Measurements from ENCODE around the gene YKT6. TPM values are rescaled to one million over a fixed set of nuclear protein-coding genes. Genes with fewer than 3 reads are reported as not detected.

The YKT6 gene
- total and polyA plus RNA-seq, 4 donors, result 28.4 to 82.1 (median 55.9) TPM

DNA sequence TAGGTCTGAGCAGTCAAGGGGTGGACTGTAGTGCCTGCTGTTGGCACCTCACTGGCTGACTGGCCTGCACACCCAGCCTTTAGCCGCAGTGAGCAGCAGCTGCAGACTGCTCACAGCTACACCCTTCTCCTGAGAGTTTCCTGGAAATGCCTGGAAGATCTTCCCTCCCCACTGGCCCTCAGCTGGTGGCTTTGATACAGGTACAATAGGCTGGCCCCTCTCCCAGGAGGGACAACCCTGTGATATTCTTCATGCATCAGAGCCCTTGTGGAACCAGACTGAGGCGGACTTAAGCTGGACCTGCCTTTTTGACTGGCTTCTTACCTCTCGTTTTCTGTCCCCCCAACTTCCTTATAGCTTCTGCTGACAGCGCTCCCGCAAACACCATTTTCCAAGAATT, 18.0 kb upstream of the YKT6 start:
- H3K27me3 ChIP-seq (ENCODE audit: control insufficient read depth in 3 of 3, insufficient read depth in 3 of 3, low read length in 2 of 3), result peaks cover 0 to 5% (median 0%) of the 10 kb centered on the region in 3 donors
- DNase-seq (no peak), ATAC-seq (ENCODE audit: insufficient read depth, low FRiP score) (no peak)
- H3K9ac ChIP-seq (ENCODE audit: insufficient read depth in 1 of 2, low read length in 2 of 2), result no peak overlapping the region
- WGBS, 2 donors, result 79 to 88% methylated on average over 5 of the region's 5 CpGs
- H3K4me3 ChIP-seq, result no peak overlapping the region
- no peak overlapping the region for H3K27ac ChIP-seq (ENCODE audit: low read depth in 1 of 2, low read length in 1 of 2)
- H3K4me1 ChIP-seq (ENCODE audit: control insufficient read depth in 5 of 5, insufficient read depth in 5 of 5, low read length in 5 of 5), result peaks cover 0 to 5% (median 4%) of the 10 kb centered on the region in 5 donors
- TF ChIP-seq, protein P1, sequence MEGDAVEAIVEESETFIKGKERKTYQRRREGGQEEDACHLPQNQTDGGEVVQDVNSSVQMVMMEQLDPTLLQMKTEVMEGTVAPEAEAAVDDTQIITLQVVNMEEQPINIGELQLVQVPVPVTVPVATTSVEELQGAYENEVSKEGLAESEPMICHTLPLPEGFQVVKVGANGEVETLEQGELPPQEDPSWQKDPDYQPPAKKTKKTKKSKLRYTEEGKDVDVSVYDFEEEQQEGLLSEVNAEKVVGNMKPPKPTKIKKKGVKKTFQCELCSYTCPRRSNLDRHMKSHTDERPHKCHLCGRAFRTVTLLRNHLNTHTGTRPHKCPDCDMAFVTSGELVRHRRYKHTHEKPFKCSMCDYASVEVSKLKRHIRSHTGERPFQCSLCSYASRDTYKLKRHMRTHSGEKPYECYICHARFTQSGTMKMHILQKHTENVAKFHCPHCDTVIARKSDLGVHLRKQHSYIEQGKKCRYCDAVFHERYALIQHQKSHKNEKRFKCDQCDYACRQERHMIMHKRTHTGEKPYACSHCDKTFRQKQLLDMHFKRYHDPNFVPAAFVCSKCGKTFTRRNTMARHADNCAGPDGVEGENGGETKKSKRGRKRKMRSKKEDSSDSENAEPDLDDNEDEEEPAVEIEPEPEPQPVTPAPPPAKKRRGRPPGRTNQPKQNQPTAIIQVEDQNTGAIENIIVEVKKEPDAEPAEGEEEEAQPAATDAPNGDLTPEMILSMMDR (IDR thresholded peaks at IDR 0.05; ENCODE audit: control extremely low read depth, extremely low read depth), result no peak
- H3K36me3 ChIP-seq (ENCODE audit: control insufficient read depth in 4 of 4, insufficient read depth in 4 of 4, low read length in 4 of 4), result no peaks in the 10 kb centered on the region
- H3K9me3 ChIP-seq (ENCODE audit: control insufficient read depth in 4 of 4, insufficient read depth in 3 of 4, low read length in 3 of 4), result peaks cover 0 to 11% (median 2%) of the 10 kb centered on the region in 4 donors

DNA sequence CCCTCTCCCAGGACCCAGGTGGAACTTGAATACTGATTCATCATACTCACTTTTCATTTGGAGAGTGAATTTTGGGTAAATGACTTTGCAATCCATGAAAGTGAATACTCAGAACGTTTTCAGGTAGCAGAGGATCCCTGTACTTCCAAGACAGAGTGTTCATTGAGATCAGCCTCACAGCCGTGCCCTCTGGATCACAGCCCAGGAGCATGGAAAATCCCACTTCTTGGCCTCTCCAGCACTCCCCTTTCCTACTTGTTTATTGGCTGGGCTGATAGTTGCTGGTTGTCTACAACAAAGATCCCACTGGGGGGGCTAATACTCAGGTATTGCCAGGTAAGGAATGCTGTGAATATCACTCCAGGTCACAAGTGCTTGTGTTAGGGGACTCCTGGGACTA, 17.4 kb upstream of the YKT6 start:
- no peak for DNase-seq
- 43 to 68% methylated on average over 2 of the region's 2 CpGs for WGBS, 2 donors
- peaks cover 0 to 5% (median 0%) of the 10 kb centered on the region in 3 donors for H3K27me3 ChIP-seq (ENCODE audit: control insufficient read depth in 3 of 3, insufficient read depth in 3 of 3, low read length in 2 of 3)
- ATAC-seq (ENCODE audit: insufficient read depth, low FRiP score), result no peak
- peaks cover 0 to 11% (median 5%) of the 10 kb centered on the region in 5 donors for H3K4me1 ChIP-seq (ENCODE audit: control insufficient read depth in 5 of 5, insufficient read depth in 5 of 5, low read length in 5 of 5)
- TF ChIP-seq, protein P1 (IDR thresholded peaks at IDR 0.05; ENCODE audit: control extremely low read depth, extremely low read depth), result no peak
- H3K27ac ChIP-seq (ENCODE audit: low read depth in 1 of 2, low read length in 1 of 2), result no peak overlapping the region
- H3K4me3 ChIP-seq, result no peak overlapping the region
- H3K36me3 ChIP-seq (ENCODE audit: control insufficient read depth in 4 of 4, insufficient read depth in 4 of 4, low read length in 4 of 4), result no peaks in the 10 kb centered on the region
- no peak overlapping the region for H3K9ac ChIP-seq (ENCODE audit: insufficient read depth in 1 of 2, low read length in 2 of 2)
- H3K9me3 ChIP-seq (ENCODE audit: control insufficient read depth in 4 of 4, insufficient read depth in 3 of 4, low read length in 3 of 4), result peaks cover 0 to 11% (median 2%) of the 10 kb centered on the region in 4 donors

DNA sequence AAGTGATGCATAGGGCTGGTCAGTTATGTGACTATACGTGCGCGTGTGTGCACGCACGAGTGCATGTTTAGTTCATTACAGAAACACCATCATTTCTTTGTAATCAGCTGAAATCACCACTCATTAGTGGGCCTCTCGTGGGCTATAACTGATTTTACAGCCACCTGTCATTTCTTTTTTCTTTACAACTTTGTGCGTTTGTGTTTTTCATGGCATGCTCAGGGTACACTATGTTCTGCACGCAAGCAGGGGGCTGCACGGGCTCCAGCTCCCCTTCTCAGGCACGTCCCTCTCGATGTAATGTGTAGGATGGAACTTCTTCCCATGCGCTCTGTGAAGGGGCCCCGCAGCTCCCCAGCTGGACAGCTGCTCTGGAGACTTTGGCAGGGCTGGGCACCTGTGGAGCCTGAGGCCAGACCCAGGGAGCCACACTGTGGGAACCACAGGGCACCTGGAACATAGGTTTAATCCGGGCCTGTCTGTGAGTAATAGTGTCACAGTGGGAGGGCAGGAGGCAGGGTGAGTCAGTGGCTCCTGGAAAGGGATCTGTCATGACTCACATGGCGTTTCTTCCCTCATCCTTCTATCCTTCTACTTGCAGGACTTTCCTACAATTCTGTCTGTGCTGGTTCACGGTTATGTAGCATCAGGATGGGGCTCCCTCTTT, 16.4 kb upstream of the YKT6 start:
- H3K27ac ChIP-seq (ENCODE audit: low read depth in 1 of 2, low read length in 1 of 2), result no peak overlapping the region
- no peak overlapping the region for H3K9ac ChIP-seq (ENCODE audit: insufficient read depth in 1 of 2, low read length in 2 of 2)
- TF ChIP-seq, protein P1 (IDR thresholded peaks at IDR 0.05; ENCODE audit: control extremely low read depth, extremely low read depth), result no peak
- H3K4me1 ChIP-seq (ENCODE audit: control insufficient read depth in 5 of 5, insufficient read depth in 5 of 5, low read length in 5 of 5), result peaks cover 0 to 13% (median 5%) of the 10 kb centered on the region in 5 donors
- DNase-seq (no peak), ATAC-seq (ENCODE audit: insufficient read depth, low FRiP score) (no peak)
- 81 to 85% methylated on average over 16 of the region's 16 CpGs for WGBS, 2 donors
- peaks cover 0 to 5% (median 0%) of the 10 kb centered on the region in 3 donors for H3K27me3 ChIP-seq (ENCODE audit: control insufficient read depth in 3 of 3, insufficient read depth in 3 of 3, low read length in 2 of 3)
- H3K36me3 ChIP-seq (ENCODE audit: control insufficient read depth in 4 of 4, insufficient read depth in 4 of 4, low read length in 4 of 4), result no peaks in the 10 kb centered on the region
- H3K9me3 ChIP-seq (ENCODE audit: control insufficient read depth in 4 of 4, insufficient read depth in 3 of 4, low read length in 3 of 4), result peaks cover 0 to 11% (median 2%) of the 10 kb centered on the region in 4 donors
- H3K4me3 ChIP-seq, result no peak overlapping the region

All from lung (tissue), 12 donors.